H1 (cell line): ENCODE results near the gene RWDD3. TPM values are rescaled to one million over a fixed set of nuclear protein-coding genes. Genes with fewer than 3 reads are reported as not detected.

Experiments used
- POLR2A ChIP-seq, 2 experiments: IDR thresholded peaks; 1 replicate in 1 of 2; 2 replicates in 1 of 2; pipeline ENCODE4 v1.6.1; 2011; ENCODE audit warnings: low read depth in 2 of 2, low read length in 2 of 2, mild to moderate bottlenecking in 2 of 2; ENCODE audit errors: control extremely low read depth in 1 of 2
- TAF1 ChIP-seq: IDR thresholded peaks from 2 replicates; pipeline ENCODE4 v1.6.1; 2011; ENCODE audit warnings: mild to moderate bottlenecking, low read depth, low read length
- polyA plus RNA-seq, 7 experiments: library from polyadenylated mRNA; depleted of rRNA in 3 of 7; stranded (reverse) in 5 of 7; unstranded in 2 of 7; fragments of >200 nt in 5 of 7; fragments of 200-250 nt in 2 of 7; gene quantifications; 1 replicate in 5 of 7; 2 replicates in 1 of 7; 4 replicates in 1 of 7; pipeline versions ENCODE4 v1.2.1 to v1.2.3, GENCODE V29; 2011 to 2013; ENCODE audit warnings: missing spikeins in 2 of 7, mixed read lengths in 2 of 7
- total RNA-seq: library from RNA; stranded (reverse); fragmentation: NEBNext Ultra II Directional; extraction: Animal tissue kit (Norgen Biotek cat#: 25700); gene quantifications from 2 replicates; pipeline ENCODE4 v1.2.1, GENCODE V29; 2021
- TF ChIP-seq, protein P1 (sequence below): fragments of 300-600 bp; sonication (generic); IDR thresholded peaks from 2 replicates; pipeline ENCODE4 v1.7.1; 2012; ENCODE audit warnings: low read length, moderate library complexity, mild to moderate bottlenecking, inconsistent platforms; ENCODE audit not compliant: insufficient replicate concordance

The RWDD3 gene
- total and polyA plus RNA-seq, 2 of the 8 experiments (the other 6 are each of a cell fraction or from before 2014, with no cell fraction given): 7.9 to 14.5 TPM

DNA sequence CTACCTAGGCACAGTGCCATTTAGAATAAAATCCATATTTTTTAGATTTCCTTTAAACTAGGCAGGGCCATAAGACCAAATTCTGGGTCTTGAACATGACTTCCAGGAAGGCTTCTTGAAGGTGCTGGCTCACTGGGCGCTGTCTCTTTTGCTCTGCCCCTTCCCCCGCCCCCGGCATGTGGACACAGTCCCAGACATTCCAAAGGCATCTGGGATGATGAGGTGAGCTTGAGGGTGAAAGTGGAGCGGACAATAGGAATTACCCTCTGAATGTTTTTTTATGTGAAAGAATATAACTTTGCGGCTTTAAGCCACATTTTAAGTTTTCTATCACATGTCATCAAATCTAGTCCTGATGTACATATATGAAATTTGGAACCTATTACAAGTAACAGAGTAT is 29.4 kb downstream of the RWDD3 start (continued):
- TF ChIP-seq, protein P1, sequence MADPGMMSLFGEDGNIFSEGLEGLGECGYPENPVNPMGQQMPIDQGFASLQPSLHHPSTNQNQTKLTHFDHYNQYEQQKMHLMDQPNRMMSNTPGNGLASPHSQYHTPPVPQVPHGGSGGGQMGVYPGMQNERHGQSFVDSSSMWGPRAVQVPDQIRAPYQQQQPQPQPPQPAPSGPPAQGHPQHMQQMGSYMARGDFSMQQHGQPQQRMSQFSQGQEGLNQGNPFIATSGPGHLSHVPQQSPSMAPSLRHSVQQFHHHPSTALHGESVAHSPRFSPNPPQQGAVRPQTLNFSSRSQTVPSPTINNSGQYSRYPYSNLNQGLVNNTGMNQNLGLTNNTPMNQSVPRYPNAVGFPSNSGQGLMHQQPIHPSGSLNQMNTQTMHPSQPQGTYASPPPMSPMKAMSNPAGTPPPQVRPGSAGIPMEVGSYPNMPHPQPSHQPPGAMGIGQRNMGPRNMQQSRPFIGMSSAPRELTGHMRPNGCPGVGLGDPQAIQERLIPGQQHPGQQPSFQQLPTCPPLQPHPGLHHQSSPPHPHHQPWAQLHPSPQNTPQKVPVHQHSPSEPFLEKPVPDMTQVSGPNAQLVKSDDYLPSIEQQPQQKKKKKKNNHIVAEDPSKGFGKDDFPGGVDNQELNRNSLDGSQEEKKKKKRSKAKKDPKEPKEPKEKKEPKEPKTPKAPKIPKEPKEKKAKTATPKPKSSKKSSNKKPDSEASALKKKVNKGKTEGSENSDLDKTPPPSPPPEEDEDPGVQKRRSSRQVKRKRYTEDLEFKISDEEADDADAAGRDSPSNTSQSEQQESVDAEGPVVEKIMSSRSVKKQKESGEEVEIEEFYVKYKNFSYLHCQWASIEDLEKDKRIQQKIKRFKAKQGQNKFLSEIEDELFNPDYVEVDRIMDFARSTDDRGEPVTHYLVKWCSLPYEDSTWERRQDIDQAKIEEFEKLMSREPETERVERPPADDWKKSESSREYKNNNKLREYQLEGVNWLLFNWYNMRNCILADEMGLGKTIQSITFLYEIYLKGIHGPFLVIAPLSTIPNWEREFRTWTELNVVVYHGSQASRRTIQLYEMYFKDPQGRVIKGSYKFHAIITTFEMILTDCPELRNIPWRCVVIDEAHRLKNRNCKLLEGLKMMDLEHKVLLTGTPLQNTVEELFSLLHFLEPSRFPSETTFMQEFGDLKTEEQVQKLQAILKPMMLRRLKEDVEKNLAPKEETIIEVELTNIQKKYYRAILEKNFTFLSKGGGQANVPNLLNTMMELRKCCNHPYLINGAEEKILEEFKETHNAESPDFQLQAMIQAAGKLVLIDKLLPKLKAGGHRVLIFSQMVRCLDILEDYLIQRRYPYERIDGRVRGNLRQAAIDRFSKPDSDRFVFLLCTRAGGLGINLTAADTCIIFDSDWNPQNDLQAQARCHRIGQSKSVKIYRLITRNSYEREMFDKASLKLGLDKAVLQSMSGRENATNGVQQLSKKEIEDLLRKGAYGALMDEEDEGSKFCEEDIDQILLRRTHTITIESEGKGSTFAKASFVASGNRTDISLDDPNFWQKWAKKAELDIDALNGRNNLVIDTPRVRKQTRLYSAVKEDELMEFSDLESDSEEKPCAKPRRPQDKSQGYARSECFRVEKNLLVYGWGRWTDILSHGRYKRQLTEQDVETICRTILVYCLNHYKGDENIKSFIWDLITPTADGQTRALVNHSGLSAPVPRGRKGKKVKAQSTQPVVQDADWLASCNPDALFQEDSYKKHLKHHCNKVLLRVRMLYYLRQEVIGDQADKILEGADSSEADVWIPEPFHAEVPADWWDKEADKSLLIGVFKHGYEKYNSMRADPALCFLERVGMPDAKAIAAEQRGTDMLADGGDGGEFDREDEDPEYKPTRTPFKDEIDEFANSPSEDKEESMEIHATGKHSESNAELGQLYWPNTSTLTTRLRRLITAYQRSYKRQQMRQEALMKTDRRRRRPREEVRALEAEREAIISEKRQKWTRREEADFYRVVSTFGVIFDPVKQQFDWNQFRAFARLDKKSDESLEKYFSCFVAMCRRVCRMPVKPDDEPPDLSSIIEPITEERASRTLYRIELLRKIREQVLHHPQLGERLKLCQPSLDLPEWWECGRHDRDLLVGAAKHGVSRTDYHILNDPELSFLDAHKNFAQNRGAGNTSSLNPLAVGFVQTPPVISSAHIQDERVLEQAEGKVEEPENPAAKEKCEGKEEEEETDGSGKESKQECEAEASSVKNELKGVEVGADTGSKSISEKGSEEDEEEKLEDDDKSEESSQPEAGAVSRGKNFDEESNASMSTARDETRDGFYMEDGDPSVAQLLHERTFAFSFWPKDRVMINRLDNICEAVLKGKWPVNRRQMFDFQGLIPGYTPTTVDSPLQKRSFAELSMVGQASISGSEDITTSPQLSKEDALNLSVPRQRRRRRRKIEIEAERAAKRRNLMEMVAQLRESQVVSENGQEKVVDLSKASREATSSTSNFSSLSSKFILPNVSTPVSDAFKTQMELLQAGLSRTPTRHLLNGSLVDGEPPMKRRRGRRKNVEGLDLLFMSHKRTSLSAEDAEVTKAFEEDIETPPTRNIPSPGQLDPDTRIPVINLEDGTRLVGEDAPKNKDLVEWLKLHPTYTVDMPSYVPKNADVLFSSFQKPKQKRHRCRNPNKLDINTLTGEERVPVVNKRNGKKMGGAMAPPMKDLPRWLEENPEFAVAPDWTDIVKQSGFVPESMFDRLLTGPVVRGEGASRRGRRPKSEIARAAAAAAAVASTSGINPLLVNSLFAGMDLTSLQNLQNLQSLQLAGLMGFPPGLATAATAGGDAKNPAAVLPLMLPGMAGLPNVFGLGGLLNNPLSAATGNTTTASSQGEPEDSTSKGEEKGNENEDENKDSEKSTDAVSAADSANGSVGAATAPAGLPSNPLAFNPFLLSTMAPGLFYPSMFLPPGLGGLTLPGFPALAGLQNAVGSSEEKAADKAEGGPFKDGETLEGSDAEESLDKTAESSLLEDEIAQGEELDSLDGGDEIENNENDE: no peak
- TF ChIP-seq TAF1: no peak
- TF ChIP-seq POLR2A (IDR thresholded peaks at IDR 0.05; ENCODE audit: control extremely low read depth in 1 of 2, low read depth in 2 of 2, low read length in 2 of 2): no peak
